MM.1S (cell line): ENCODE results near the gene WDFY1.

ENCODE experiments used
- DNase-seq: peaks from one replicate; pipeline ENCODE4 v3.0.0-alpha.2; 2015
- H2AFZ ChIP-seq: fragments of 300-600 bp; sonication (generic); 2 replicates; pipeline ENCODE4 v1.6.0; 2016; ENCODE audit warnings: antibody characterized with exemption, low read length
- H3F3A ChIP-seq: fragments of 300-600 bp; sonication (generic); 2 replicates; pipeline ENCODE4 v1.6.1; 2016; ENCODE audit warnings: mild to moderate bottlenecking, antibody characterized with exemption, low read length, moderate library complexity, mixed read lengths; ENCODE audit not compliant: insufficient read depth
- H3K27ac ChIP-seq: fragments of 300-600 bp; sonication (generic); 2 replicates; pipeline ENCODE4 v1.5.1; 2016; ENCODE audit warnings: mild to moderate bottlenecking, low read length
- H3K27me3 ChIP-seq: fragments of 300-600 bp; sonication (generic); replicated peaks from 2 replicates; pipeline ENCODE4 v1.6.0; 2016; ENCODE audit warnings: low read length; ENCODE audit not compliant: insufficient read depth
- H3K36me3 ChIP-seq: fragments of 300-600 bp; sonication (generic); replicated peaks from 2 replicates; pipeline ENCODE4 v1.6.1; 2016; ENCODE audit warnings: mild to moderate bottlenecking, low read length, mixed read lengths; ENCODE audit not compliant: insufficient read depth
- H3K4me1 ChIP-seq: fragments of 300-600 bp; sonication (generic); 2 replicates; pipeline ENCODE4 v1.6.1; 2016; ENCODE audit warnings: low read length, mixed read lengths
- H3K4me2 ChIP-seq: fragments of 300-600 bp; sonication (generic); 2 replicates; pipeline ENCODE4 v1.6.0; 2016; ENCODE audit warnings: low read depth, low read length
- H3K4me3 ChIP-seq: fragments of 300-600 bp; sonication (generic); 2 replicates; pipeline ENCODE4 v1.5.1; 2016; ENCODE audit warnings: low read length, mixed read lengths
- H3K79me2 ChIP-seq: fragments of 300-600 bp; sonication (generic); 2 replicates; pipeline ENCODE4 v1.6.1; 2016; ENCODE audit warnings: mixed run types, low read length, mixed read lengths
- H3K9ac ChIP-seq: fragments of 300-600 bp; sonication (generic); 2 replicates; pipeline ENCODE4 v1.6.1; 2016; ENCODE audit warnings: low read length, mixed read lengths
- H3K9me2 ChIP-seq: fragments of 300-600 bp; sonication (generic); replicated peaks from 2 replicates; pipeline ENCODE4 v1.6.1; 2016; ENCODE audit warnings: mild to moderate bottlenecking, low read length, mixed read lengths; ENCODE audit not compliant: insufficient read depth
- H3K9me3 ChIP-seq: fragments of 300-600 bp; sonication (generic); replicated peaks from 2 replicates; pipeline ENCODE4 v1.6.1; 2016; ENCODE audit warnings: mild to moderate bottlenecking, low read length, mixed read lengths; ENCODE audit not compliant: insufficient read depth
- H4K20me1 ChIP-seq: fragments of 300-600 bp; sonication (generic); 2 replicates; pipeline ENCODE4 v1.6.1; 2016; ENCODE audit warnings: mild to moderate bottlenecking, low read length, moderate library complexity, mixed read lengths; ENCODE audit not compliant: insufficient read depth
- EZH2 ChIP-seq: fragments of 300-600 bp; sonication (generic); optimal IDR thresholded peaks from 2 replicates; pipeline ENCODE3; 2017; ENCODE audit warnings: low read depth, mild to moderate bottlenecking, antibody characterized with exemption, low read length, mixed read lengths
- EZH2phosphoT487 ChIP-seq: fragments of 300-600 bp; sonication (generic); IDR thresholded peaks from 2 replicates; pipeline ENCODE4 v1.6.1; 2018; ENCODE audit warnings: antibody characterized with exemption, low read length
- TF ChIP-seq, protein P1 (sequence below): fragments of 300-600 bp; sonication (generic); IDR thresholded peaks from 2 replicates; pipeline ENCODE4 v1.5.1; 2016; ENCODE audit warnings: antibody characterized with exemption, low read length, mixed read lengths

WDFY1 gene

GRCh38 chr2:223847410-223847809, 97.7 kb downstream of the WDFY1 start:
- TF ChIP-seq EZH2phosphoT487 (no peak), EZH2 (no peak)
- TF ChIP-seq, protein P1, sequence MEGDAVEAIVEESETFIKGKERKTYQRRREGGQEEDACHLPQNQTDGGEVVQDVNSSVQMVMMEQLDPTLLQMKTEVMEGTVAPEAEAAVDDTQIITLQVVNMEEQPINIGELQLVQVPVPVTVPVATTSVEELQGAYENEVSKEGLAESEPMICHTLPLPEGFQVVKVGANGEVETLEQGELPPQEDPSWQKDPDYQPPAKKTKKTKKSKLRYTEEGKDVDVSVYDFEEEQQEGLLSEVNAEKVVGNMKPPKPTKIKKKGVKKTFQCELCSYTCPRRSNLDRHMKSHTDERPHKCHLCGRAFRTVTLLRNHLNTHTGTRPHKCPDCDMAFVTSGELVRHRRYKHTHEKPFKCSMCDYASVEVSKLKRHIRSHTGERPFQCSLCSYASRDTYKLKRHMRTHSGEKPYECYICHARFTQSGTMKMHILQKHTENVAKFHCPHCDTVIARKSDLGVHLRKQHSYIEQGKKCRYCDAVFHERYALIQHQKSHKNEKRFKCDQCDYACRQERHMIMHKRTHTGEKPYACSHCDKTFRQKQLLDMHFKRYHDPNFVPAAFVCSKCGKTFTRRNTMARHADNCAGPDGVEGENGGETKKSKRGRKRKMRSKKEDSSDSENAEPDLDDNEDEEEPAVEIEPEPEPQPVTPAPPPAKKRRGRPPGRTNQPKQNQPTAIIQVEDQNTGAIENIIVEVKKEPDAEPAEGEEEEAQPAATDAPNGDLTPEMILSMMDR = no peak
- no peak overlapping the region for H3K27ac ChIP-seq
- DNase-seq = no peak
- no peaks in the 10 kb centered on the region for H3F3A ChIP-seq
- H3K9me3 ChIP-seq = no peaks in the 10 kb centered on the region
- no peaks in the 10 kb centered on the region for H4K20me1 ChIP-seq
- peaks cover under 1% of the 10 kb centered on the region; the same call in 1 of the 2 replicates for H3K4me1 ChIP-seq
- no peak overlapping the region for H2AFZ ChIP-seq
- no peak overlapping the region for H3K9ac ChIP-seq
- no peaks in the 10 kb centered on the region for H3K79me2 ChIP-seq
- H3K4me3 ChIP-seq = no peak overlapping the region
- H3K9me2 ChIP-seq = no peaks in the 10 kb centered on the region
- no peak overlapping the region for H3K4me2 ChIP-seq
- no peaks in the 10 kb centered on the region for H3K36me3 ChIP-seq
- H3K27me3 ChIP-seq = no peaks in the 10 kb centered on the region

- peaks cover 7% of the 10 kb centered on the region for H3K4me1 ChIP-seq
- no peak overlapping the region for H2AFZ ChIP-seq
- H3K4me2 ChIP-seq = no peak overlapping the region
- H3K27ac ChIP-seq = no peak overlapping the region
- H3K27me3 ChIP-seq = no peaks in the 10 kb centered on the region
- H3K4me3 ChIP-seq = no peak overlapping the region
- peaks cover 8% of the 10 kb centered on the region for H3F3A ChIP-seq
- TF ChIP-seq EZH2 (no peak), EZH2phosphoT487 (no peak)
- TF ChIP-seq, protein P1 = no peak
- H3K36me3 ChIP-seq = no peaks in the 10 kb centered on the region
- DNase-seq = no peak
- H3K9ac ChIP-seq = no peak overlapping the region
- H4K20me1 ChIP-seq = no peaks in the 10 kb centered on the region
- H3K9me2 ChIP-seq = no peaks in the 10 kb centered on the region
- no peaks in the 10 kb centered on the region for H3K79me2 ChIP-seq
- no peaks in the 10 kb centered on the region for H3K9me3 ChIP-seq
Measured at GRCh38 chr2:223846515-223846914, 98.6 kb downstream of the WDFY1 start.

DNA sequence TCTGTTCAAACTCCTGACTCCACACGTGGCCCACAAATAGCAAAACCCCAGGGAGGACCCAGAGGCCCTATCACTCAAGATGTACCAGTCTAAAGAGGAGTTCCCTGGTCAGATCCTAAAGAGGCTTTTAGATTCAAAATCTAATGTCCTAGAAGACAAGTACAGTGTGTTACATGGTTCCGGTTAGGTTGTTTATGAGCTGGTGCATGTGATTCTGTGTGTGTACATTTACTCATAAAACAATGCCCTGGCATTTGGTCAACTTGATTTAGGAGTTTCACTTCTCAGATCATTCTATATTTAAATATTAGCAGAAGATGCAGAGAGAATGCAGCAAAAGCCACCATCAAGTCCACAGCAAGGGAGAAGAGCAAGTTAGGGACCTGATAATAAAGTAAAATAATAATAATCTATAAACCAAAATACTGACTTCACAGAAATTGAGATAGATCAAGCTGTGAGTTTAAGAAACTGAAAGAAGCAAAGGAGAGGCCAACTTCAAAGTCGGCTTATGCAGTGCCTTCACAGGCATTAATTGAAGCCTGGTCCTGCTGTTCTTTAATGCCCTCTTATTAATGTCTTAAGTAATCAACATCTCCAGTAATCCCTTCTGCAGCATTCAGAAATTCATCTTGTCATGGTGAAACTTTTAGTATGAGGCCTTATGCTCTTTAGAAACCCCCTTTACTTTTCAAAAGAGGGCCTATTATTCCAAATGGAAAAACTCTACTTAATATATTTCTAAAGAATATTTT, 103.5 kb downstream of the WDFY1 start:
- H3K9me2 ChIP-seq = no peaks in the 10 kb centered on the region
- peak overlapping the region; percentile 42 for H3K9ac ChIP-seq
- H3K4me2 ChIP-seq = peak overlapping the region; percentile 63
- peak overlapping the region; percentile 67 for H2AFZ ChIP-seq
- H3F3A ChIP-seq = peaks cover 31% of the 10 kb centered on the region
- no peaks in the 10 kb centered on the region for H4K20me1 ChIP-seq
- H3K4me1 ChIP-seq = peaks cover 18% of the 10 kb centered on the region
- H3K4me3 ChIP-seq = 0 out of 2 replicates have a peak overlapping the region, but pooled peaks have one; percentile 18
- peak; percentile 67 for DNase-seq
- peaks cover 4% of the 10 kb centered on the region for H3K79me2 ChIP-seq
- peak overlapping the region; percentile 85 for H3K27ac ChIP-seq
- H3K9me3 ChIP-seq = no peaks in the 10 kb centered on the region
- no peaks in the 10 kb centered on the region for H3K36me3 ChIP-seq
- no peaks in the 10 kb centered on the region for H3K27me3 ChIP-seq
- TF ChIP-seq, protein P1 = no peak
- TF ChIP-seq EZH2phosphoT487 (no peak), EZH2 (no peak)
